H1 (cell line): ENCODE results near the gene NWD2. TPM values are rescaled to one million over a fixed set of nuclear protein-coding genes. Genes with fewer than 3 reads are reported as not detected.

Experiments
- CTCF ChIA-PET: fragments of 300-600 bp; sonication (Branson Sonifier 250); formaldehyde crosslinking; loops from one replicate; lab custom pipeline; 2021; ENCODE audit not compliant: partially characterized antibody; lab: Charles Lee
- POLR2A ChIA-PET: fragments of 300-600 bp; sonication (Branson Sonifier 250); formaldehyde crosslinking; loops from one replicate; lab custom pipeline; 2021; ENCODE audit warnings: inconsistent platforms; ENCODE audit not compliant: partially characterized antibody; lab: Charles Lee
- DNase-seq, 2 experiments: peaks; one replicate each; pipeline versions ENCODE4 v3.0.0 to v3.0.0-alpha.2; 2010 to 2022; ENCODE audit warnings: low spot score in 2 of 2, low read depth in 1 of 2, mixed read lengths in 1 of 2
- FAIRE-seq: peaks from 2 replicates; lab custom pipeline; 2011; peaks lifted over from hg19 to GRCh38; lab: Jason Lieb, UNC
- H2AFZ ChIP-seq: 2 replicates; pipeline ENCODE4 v1.8.1; 2012; ENCODE audit warnings: low read length, inconsistent platforms
- H2AK5ac ChIP-seq: 2 replicates; pipeline ENCODE4 v1.6.1; 2013; ENCODE audit warnings: low read depth, low read length
- H2BK120ac ChIP-seq: replicated peaks from 2 replicates; pipeline ENCODE3; 2013; ENCODE audit warnings: low read depth, low read length, inconsistent platforms
- H2BK12ac ChIP-seq: 2 replicates; pipeline ENCODE4 v1.6.1; 2013; ENCODE audit warnings: low read depth, low read length
- H2BK15ac ChIP-seq: 2 replicates; pipeline ENCODE4 v1.6.1; 2013; ENCODE audit warnings: low read length
- H2BK20ac ChIP-seq: 2 replicates; pipeline ENCODE4 v1.6.1; 2013; ENCODE audit warnings: low read length
- H2BK5ac ChIP-seq: 2 replicates; pipeline ENCODE4 v1.6.1; 2013; ENCODE audit warnings: low read depth, low read length
- H3K14ac ChIP-seq: 2 replicates; pipeline ENCODE4 v1.6.1; 2013; ENCODE audit warnings: inconsistent platforms; ENCODE audit not compliant: insufficient read length
- H3K18ac ChIP-seq: 2 replicates; pipeline ENCODE4 v1.6.1; 2013; ENCODE audit warnings: low read length; ENCODE audit errors: extremely low read depth
- H3K23ac ChIP-seq: 2 replicates; pipeline ENCODE4 v1.6.1; 2013; ENCODE audit warnings: inconsistent platforms; ENCODE audit not compliant: insufficient read length
- H3K23me2 ChIP-seq: 2 replicates; pipeline ENCODE4 v1.6.1; 2013; ENCODE audit warnings: low read depth, low read length
- H3K27ac ChIP-seq: 2 replicates; pipeline ENCODE4 v1.6.1; 2011; ENCODE audit warnings: low read depth, low read length, inconsistent platforms
- H3K27me3 ChIP-seq, 4 experiments: replicated peaks in 1 of 4; 1 replicate in 1 of 4; 2 replicates in 3 of 4; pipeline versions ENCODE4 v1.6.1 to v1.8.1; 2011 to 2013; ENCODE audit warnings: low read length in 3 of 4, mild to moderate bottlenecking in 3 of 4, inconsistent platforms in 2 of 4, mixed read lengths in 2 of 4, moderate library complexity in 1 of 4; ENCODE audit not compliant: control insufficient read depth in 3 of 4, insufficient read depth in 3 of 4; ENCODE audit errors: extremely low read depth in 1 of 4
- H3K36me3 ChIP-seq, 4 experiments: 2 replicates each; pipeline versions ENCODE4 v1.6.1 to v1.8.1; 2011 to 2013; ENCODE audit warnings: mild to moderate bottlenecking in 4 of 4, low read length in 3 of 4, moderate library complexity in 2 of 4, control low read depth in 1 of 4, inconsistent platforms in 1 of 4; ENCODE audit not compliant: insufficient read depth in 4 of 4, control insufficient read depth in 2 of 4
- H3K4ac ChIP-seq: replicated peaks from 2 replicates; pipeline ENCODE3; 2013; ENCODE audit warnings: low read length, low read depth, mixed read lengths, inconsistent platforms; ENCODE audit not compliant: insufficient read length
- H3K4me1 ChIP-seq, 4 experiments: replicated peaks in 1 of 4; 1 replicate in 1 of 4; 2 replicates in 3 of 4; pipeline versions ENCODE4 v1.6.1 to v1.8.1; 2011 to 2013; ENCODE audit warnings: low read length in 3 of 4, inconsistent platforms in 2 of 4, mixed read lengths in 1 of 4; ENCODE audit not compliant: insufficient read depth in 4 of 4, control insufficient read depth in 3 of 4
- H3K4me2 ChIP-seq, 2 experiments: 2 replicates each; pipeline versions ENCODE4 v1.6.1 to v1.8.1; 2011 to 2013; ENCODE audit warnings: low read depth in 2 of 2, low read length in 2 of 2, control low read depth in 1 of 2, inconsistent platforms in 1 of 2, mild to moderate bottlenecking in 1 of 2; ENCODE audit not compliant: insufficient read depth in 1 of 2
- H3K4me3 ChIP-seq, 4 experiments: fragments of 200-600, 300-600 bp in 1 of 4; sonication (generic), shearing (Covaris generic), sonication (Bioruptor Twin) in 1 of 4; 2 replicates each; pipeline versions ENCODE4 v1.5.1 to v1.8.1; 2011 to 2016; ENCODE audit warnings: low read length in 4 of 4, low read depth in 3 of 4, control low read depth in 2 of 4, inconsistent platforms in 2 of 4, mild to moderate bottlenecking in 2 of 4, mixed read lengths in 1 of 4, moderate library complexity in 1 of 4; ENCODE audit not compliant: insufficient read depth in 2 of 4; ENCODE audit errors: extremely low read depth in 1 of 4
- H3K56ac ChIP-seq: replicated peaks from 2 replicates; pipeline ENCODE3; 2013; ENCODE audit warnings: low read depth, mild to moderate bottlenecking, mixed read lengths, low read length, inconsistent platforms; ENCODE audit not compliant: insufficient read length
- H3K79me1 ChIP-seq: 2 replicates; pipeline ENCODE4 v1.6.1; 2013; ENCODE audit warnings: low read depth, low read length, control low read depth
- H3K79me2 ChIP-seq, 2 experiments: 2 replicates each; pipeline versions ENCODE4 v1.6.1 to v1.8.1; 2012 to 2013; ENCODE audit warnings: low read length in 2 of 2, mild to moderate bottlenecking in 2 of 2, inconsistent platforms in 1 of 2; ENCODE audit not compliant: insufficient read depth in 2 of 2, control insufficient read depth in 1 of 2
- H3K9ac ChIP-seq, 4 experiments: replicated peaks in 1 of 4; 1 replicate in 1 of 4; 2 replicates in 3 of 4; pipeline versions ENCODE4 v1.6.1 to v1.8.1; 2011 to 2013; ENCODE audit warnings: low read depth in 3 of 4, low read length in 3 of 4, control low read depth in 2 of 4, mild to moderate bottlenecking in 2 of 4, moderate library complexity in 2 of 4, inconsistent platforms in 1 of 4; ENCODE audit errors: extremely low read depth in 1 of 4
- H3K9me3 ChIP-seq, 2 experiments: 2 replicates each; pipeline versions ENCODE4 v1.6.1 to v1.8.1; 2012 to 2013; ENCODE audit warnings: mild to moderate bottlenecking in 2 of 2, moderate library complexity in 2 of 2, control low read depth in 1 of 2, inconsistent platforms in 1 of 2, low read depth in 1 of 2, low read length in 1 of 2, mixed read lengths in 1 of 2; ENCODE audit not compliant: insufficient read depth in 2 of 2
- H4K20me1 ChIP-seq, 2 experiments: replicated peaks in 1 of 2; 2 replicates each; pipeline versions ENCODE3 to v1.8.1; 2011 to 2013; ENCODE audit warnings: inconsistent platforms in 2 of 2, low read length in 2 of 2, mild to moderate bottlenecking in 1 of 2; ENCODE audit not compliant: insufficient read depth in 2 of 2, control insufficient read depth in 1 of 2
- H4K5ac ChIP-seq: 2 replicates; pipeline ENCODE4 v1.6.1; 2013; ENCODE audit warnings: low read length, low read depth, mixed read lengths, inconsistent platforms; ENCODE audit not compliant: insufficient read length
- H4K8ac ChIP-seq: 2 replicates; pipeline ENCODE4 v1.8.0; 2013; ENCODE audit warnings: mild to moderate bottlenecking, moderate library complexity, low read length, inconsistent platforms; ENCODE audit not compliant: insufficient read depth; ENCODE audit errors: extremely low read depth
- H4K91ac ChIP-seq: replicated peaks from 2 replicates; pipeline ENCODE3; 2013; ENCODE audit warnings: low read length, mixed read lengths, inconsistent platforms; ENCODE audit not compliant: insufficient read length
- ASH2L ChIP-seq: fragments of 200-600, 300-600 bp; sonication (generic); IDR thresholded peaks from one replicate; pipeline ENCODE4 v1.7.1; 2017; ENCODE audit warnings: low read length
- HDAC2 ChIP-seq, 2 experiments: fragments of 300-600 bp in 1 of 2; sonication (generic) in 1 of 2; IDR thresholded peaks; 2 replicates each; pipeline ENCODE4 v1.6.1; 2011 to 2012; ENCODE audit warnings: low read depth in 2 of 2, low read length in 2 of 2, mild to moderate bottlenecking in 2 of 2, moderate library complexity in 2 of 2, borderline replicate concordance in 1 of 2, inconsistent platforms in 1 of 2
- PHF8 ChIP-seq: fragments of 200-600 bp; sonication (generic); conservative IDR thresholded peaks from 2 replicates; pipeline ENCODE4 v1.7.1; 2012; ENCODE audit warnings: low read depth, mild to moderate bottlenecking, inconsistent platforms, low read length, moderate library complexity
- RAD21 ChIP-seq, 2 experiments: IDR thresholded peaks in 1 of 2; conservative IDR thresholded peaks in 1 of 2; 2 replicates each; pipeline ENCODE4 v1.6.1; 2011; ENCODE audit warnings: low read depth in 2 of 2, low read length in 2 of 2, improper control_type of control experiment in 1 of 2, inconsistent platforms in 1 of 2, mild to moderate bottlenecking in 1 of 2, moderate library complexity in 1 of 2
- RBBP5 ChIP-seq: IDR thresholded peaks from 2 replicates; pipeline ENCODE4 v1.7.1; 2012; ENCODE audit warnings: low read depth, mild to moderate bottlenecking, inconsistent platforms, low read length, moderate library complexity, borderline replicate concordance
- WGBS, 2 experiments: shearing (Covaris generic) in 1 of 2; methylation state at CpG; one replicate each; pipeline versions ENCODE4 v1.1.6 to v1.1.7; 2013 to 2015; ENCODE audit warnings: low lambda C conversion rate in 2 of 2, mixed read lengths in 2 of 2, inconsistent platforms in 1 of 2, low coverage in 1 of 2, missing lambda C conversion rate in 1 of 2; ENCODE audit not compliant: insufficient replicate concordance in 2 of 2, insufficient coverage in 1 of 2, insufficient read length in 1 of 2; ENCODE audit errors: extremely low coverage in 1 of 2, missing lambda C conversion rate in 1 of 2; 5-methylcytosine and 5-hydroxymethylcytosine counted together
- polyA plus RNA-seq, 7 experiments: library from polyadenylated mRNA; depleted of rRNA in 3 of 7; stranded (reverse) in 5 of 7; unstranded in 2 of 7; fragments of >200 nt in 5 of 7; fragments of 200-250 nt in 2 of 7; gene quantifications; 1 replicate in 5 of 7; 2 replicates in 1 of 7; 4 replicates in 1 of 7; pipeline versions ENCODE4 v1.2.1 to v1.2.3, GENCODE V29; 2011 to 2013; ENCODE audit warnings: missing spikeins in 2 of 7, mixed read lengths in 2 of 7
- total RNA-seq: library from RNA; stranded (reverse); fragmentation: NEBNext Ultra II Directional; extraction: Animal tissue kit (Norgen Biotek cat#: 25700); gene quantifications from 2 replicates; pipeline ENCODE4 v1.2.1, GENCODE V29; 2021
- TF ChIP-seq, protein P1 (sequence below): IDR thresholded peaks from 2 replicates; pipeline ENCODE4 v1.6.1; 2011; ENCODE audit warnings: low read length, improper control_type of control experiment
- TF ChIP-seq, protein P2 (sequence below): IDR thresholded peaks from 2 replicates; pipeline ENCODE4 v1.6.1; 2012; ENCODE audit warnings: inconsistent platforms

The NWD2 gene
- total and polyA plus RNA-seq, 2 of the 8 experiments (the other 6 are each of a cell fraction or from before 2014, with no cell fraction given), result under 0.01 TPM; not detected in 1

DNA sequence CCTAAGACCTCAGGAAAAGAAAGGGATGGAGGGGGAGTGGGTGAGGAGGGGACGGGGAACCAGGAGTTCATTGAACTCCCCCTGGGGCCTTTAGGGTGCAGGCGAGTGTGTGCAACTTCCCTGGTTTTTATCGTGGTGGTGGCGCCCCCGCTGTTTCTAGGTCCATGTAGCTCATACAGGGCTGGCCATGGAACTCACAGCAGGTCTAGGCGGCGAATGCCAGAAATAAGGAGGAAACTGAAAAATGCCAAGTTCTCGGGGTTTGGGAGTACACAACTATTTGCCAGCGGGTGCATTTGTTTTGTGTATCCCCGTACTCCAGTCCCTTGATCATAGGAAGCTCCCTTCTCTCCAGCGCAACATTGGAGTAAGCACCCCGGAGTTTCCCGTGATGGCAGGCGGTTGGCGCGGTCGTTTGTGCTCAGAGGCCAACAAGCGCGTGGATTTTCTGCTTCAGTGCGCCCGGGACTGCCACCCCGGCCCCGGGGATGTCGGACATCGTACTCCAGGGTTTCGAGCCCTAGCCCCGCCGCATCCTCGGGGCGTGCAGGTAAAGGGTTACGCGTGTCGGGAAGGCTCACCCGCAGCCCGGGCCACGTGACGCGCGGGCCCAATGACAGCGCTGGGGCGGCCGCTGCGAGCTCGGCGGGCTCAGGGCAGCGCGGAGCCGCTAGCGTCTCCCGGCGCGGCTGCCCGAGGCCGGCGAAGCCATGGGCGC lies 208.9 kb downstream of the NWD2 start:
- Histone ChIP-seq H3K27ac (no peak overlapping the region), H3K14ac (no peak overlapping the region), H2BK12ac (no peak overlapping the region), H3K79me1 (no peaks in the 10 kb centered on the region), H3K56ac (no peak overlapping the region), H4K91ac (peak overlapping the region; percentile 49), H3K23ac (no peak overlapping the region), H4K20me1 (no peaks in the 10 kb centered on the region), H3K4me3 (peak overlapping the region; percentile 31 to 69 (median 48)), H3K4me1 (peaks cover 0 to 5% (median 1%) of the 10 kb centered on the region in 4 experiments; a peak in 2 of 7 replicates), H3K4me2 (peak overlapping the region; percentile 64 to 93), H2BK5ac (no peak overlapping the region), H3K36me3 (no peaks in the 10 kb centered on the region), H4K8ac (peak overlapping the region; percentile 88), H2AFZ (peak overlapping the region; percentile 45), H2BK120ac (no peak overlapping the region), H2BK15ac (peak overlapping the region; percentile 67; the same call in 1 of the 2 replicates), H3K9me3 (no peaks in the 10 kb centered on the region), H2BK20ac (no peak overlapping the region), H3K4ac (no peak overlapping the region), H2AK5ac (no peak overlapping the region), H3K9ac (no peak overlapping the region), H3K79me2 (no peaks in the 10 kb centered on the region), H3K18ac (no peak overlapping the region), H3K23me2 (peaks cover 7% of the 10 kb centered on the region; the same call in 1 of the 2 replicates), H4K5ac (no peak overlapping the region), H3K27me3 (peaks cover 0 to 17% (median 6%) of the 10 kb centered on the region in 4 experiments; a peak in 5 of 7 replicates)
- peak in 1 of 2 experiments; percentile 77 for DNase-seq
- CTCF ChIA-PET, result interaction anchor here (0.5 to 7.8 kb wide), 35 partner anchors 10 to 445 kb away, joined by 3 to 107 read pairs (median 4); no protein-coding TSS in a partner anchor
- WGBS, 2 experiments, result 2% methylated on average over 35 of the region's 56 CpGs; no CpG with 5 or more reads in 1 of the 2 experiments
- FAIRE-seq, result no peak
- POLR2A ChIA-PET, result no interaction called here
- TF ChIP-seq, protein P1, sequence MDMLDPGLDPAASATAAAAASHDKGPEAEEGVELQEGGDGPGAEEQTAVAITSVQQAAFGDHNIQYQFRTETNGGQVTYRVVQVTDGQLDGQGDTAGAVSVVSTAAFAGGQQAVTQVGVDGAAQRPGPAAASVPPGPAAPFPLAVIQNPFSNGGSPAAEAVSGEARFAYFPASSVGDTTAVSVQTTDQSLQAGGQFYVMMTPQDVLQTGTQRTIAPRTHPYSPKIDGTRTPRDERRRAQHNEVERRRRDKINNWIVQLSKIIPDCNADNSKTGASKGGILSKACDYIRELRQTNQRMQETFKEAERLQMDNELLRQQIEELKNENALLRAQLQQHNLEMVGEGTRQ, result peak; percentile 91
- TF ChIP-seq ASH2L (peak; percentile 75), PHF8 (0 out of 2 replicates have a peak, but pooled peaks have one; percentile 29), RAD21 (IDR thresholded peaks at IDR 0.05 in 1 of 2, conservative IDR thresholded peaks at IDR 0.05 in 1 of 2; ENCODE audit: low read depth in 2 of 2, low read length in 2 of 2) (no peak), RBBP5 (peak; percentile 51; the same call in 1 of the 2 replicates), HDAC2 (IDR thresholded peaks at IDR 0.05; ENCODE audit: borderline replicate concordance in 1 of 2, low read depth in 2 of 2, low read length in 2 of 2) (peak in 1 of 2 experiments; percentile 7; a peak in 1 of 4 replicates)
- TF ChIP-seq, protein P2, sequence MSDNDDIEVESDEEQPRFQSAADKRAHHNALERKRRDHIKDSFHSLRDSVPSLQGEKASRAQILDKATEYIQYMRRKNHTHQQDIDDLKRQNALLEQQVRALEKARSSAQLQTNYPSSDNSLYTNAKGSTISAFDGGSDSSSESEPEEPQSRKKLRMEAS, result peak; percentile 99
